GM23338 (cell line): ENCODE data around the gene FBXO39. TPM values are rescaled to one million over a fixed set of nuclear protein-coding genes. Genes with fewer than 3 reads are reported as not detected.

Experiments used
- CREB1 ChIP-seq: fragments of 250-450 bp; sonication (Bioruptor Pico); IDR thresholded peaks from 2 replicates; pipeline ENCODE4 v1.5.0; 2020; ENCODE audit warnings: low read depth, mild to moderate bottlenecking, moderate library complexity
- CTCF ChIP-seq, 2 experiments: fragments of 200-600 bp in 1 of 2; sonication (generic) in 1 of 2; conservative IDR thresholded peaks; 2 replicates each; pipeline versions ENCODE4 v1.5.1 to v1.6.1; 2016 to 2017; ENCODE audit warnings: antibody characterized with exemption in 2 of 2, low read depth in 2 of 2, mild to moderate bottlenecking in 2 of 2, moderate library complexity in 1 of 2
- EZH2 ChIP-seq: fragments of 200-600 bp; sonication (generic); IDR thresholded peaks from one replicate; pipeline ENCODE4 v1.8.0; 2017; ENCODE audit warnings: antibody characterized with exemption, mild to moderate bottlenecking, low read depth; ENCODE audit not compliant: unreplicated experiment
- EZH2phosphoT487 ChIP-seq: fragments of 200-600 bp; sonication (generic); IDR thresholded peaks from one replicate; pipeline ENCODE4 v1.8.1; 2018; ENCODE audit warnings: antibody characterized with exemption; ENCODE audit not compliant: unreplicated experiment
- JUNB ChIP-seq: IDR thresholded peaks from one replicate; pipeline ENCODE4 v1.6.1; 2016; ENCODE audit warnings: antibody characterized with exemption; ENCODE audit not compliant: unreplicated experiment
- ZNF331 ChIP-seq: fragments of 250-450 bp; sonication (Bioruptor Pico); IDR thresholded peaks from 2 replicates; pipeline ENCODE4 v1.5.0; 2020; ENCODE audit warnings: low read depth, mild to moderate bottlenecking, moderate library complexity
- polyA plus RNA-seq: library from polyadenylated mRNA; unstranded; fragments of >200 nt; fragmentation: Nextera tagmentation; extraction: Ambion mirVana; gene quantifications from 2 replicates; pipeline ENCODE4 v1.2.1, GENCODE V29; 2016
- total RNA-seq: library from RNA; depleted of rRNA; stranded (reverse); fragments of >200 nt; shearing (Covaris generic); gene quantifications from 2 replicates; pipeline ENCODE4 v1.2.3, GENCODE V29; 2014
- TF ChIP-seq, protein P1 (sequence below): fragments of 250-450 bp; sonication (Bioruptor Pico); IDR thresholded peaks from 2 replicates; pipeline ENCODE4 v1.5.0; 2020; ENCODE audit warnings: mild to moderate bottlenecking, moderate library complexity
- TF ChIP-seq, protein P2 (sequence below): IDR thresholded peaks from 2 replicates; pipeline ENCODE4 v1.6.1; 2016; ENCODE audit warnings: antibody characterized with exemption

The FBXO39 gene
- total and polyA plus RNA-seq, 2 experiments from 2014 or later: not detected

DNA sequence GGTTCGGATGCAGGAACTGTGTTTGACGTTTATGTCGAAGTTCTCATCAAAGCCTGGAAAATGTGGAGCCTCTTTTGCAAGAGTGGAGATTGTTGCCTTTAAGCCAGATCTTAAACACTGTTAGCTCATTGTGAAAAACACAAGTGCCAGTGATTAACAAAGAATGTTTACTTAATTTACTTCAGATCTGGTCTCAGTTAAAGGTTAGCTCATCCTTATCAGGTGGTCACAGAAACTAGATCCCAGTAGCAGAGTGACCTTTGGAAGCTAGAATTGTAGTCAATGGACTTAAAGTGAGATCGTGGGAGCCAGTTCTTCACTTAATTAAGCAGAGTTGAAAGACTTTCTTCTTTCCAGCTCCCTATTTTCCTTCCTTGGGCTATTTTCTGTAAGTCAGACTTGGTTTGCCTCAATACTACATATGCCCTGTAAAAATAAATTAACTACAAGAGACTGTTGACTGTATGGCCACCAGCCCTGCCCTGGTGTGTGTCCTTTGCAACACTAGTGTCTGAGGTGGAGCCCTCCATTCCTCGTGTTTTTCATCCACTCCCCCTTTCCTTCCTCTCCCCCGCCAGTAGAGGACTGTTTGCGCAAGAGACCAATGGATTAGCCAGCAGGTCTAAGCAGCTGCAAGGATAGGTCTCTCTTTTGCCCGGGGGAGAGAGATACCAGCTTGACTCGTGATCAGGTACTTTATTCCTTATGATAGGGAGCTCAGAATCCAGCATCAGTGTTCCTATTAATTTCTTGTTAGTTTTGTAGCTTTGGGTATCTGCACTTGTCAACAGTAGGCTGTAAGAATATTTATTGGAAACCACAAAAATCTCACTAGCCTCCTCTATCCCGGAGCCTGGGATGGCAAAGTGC, 20.2 kb downstream of the FBXO39 start (continued):
- TF ChIP-seq, protein P1, sequence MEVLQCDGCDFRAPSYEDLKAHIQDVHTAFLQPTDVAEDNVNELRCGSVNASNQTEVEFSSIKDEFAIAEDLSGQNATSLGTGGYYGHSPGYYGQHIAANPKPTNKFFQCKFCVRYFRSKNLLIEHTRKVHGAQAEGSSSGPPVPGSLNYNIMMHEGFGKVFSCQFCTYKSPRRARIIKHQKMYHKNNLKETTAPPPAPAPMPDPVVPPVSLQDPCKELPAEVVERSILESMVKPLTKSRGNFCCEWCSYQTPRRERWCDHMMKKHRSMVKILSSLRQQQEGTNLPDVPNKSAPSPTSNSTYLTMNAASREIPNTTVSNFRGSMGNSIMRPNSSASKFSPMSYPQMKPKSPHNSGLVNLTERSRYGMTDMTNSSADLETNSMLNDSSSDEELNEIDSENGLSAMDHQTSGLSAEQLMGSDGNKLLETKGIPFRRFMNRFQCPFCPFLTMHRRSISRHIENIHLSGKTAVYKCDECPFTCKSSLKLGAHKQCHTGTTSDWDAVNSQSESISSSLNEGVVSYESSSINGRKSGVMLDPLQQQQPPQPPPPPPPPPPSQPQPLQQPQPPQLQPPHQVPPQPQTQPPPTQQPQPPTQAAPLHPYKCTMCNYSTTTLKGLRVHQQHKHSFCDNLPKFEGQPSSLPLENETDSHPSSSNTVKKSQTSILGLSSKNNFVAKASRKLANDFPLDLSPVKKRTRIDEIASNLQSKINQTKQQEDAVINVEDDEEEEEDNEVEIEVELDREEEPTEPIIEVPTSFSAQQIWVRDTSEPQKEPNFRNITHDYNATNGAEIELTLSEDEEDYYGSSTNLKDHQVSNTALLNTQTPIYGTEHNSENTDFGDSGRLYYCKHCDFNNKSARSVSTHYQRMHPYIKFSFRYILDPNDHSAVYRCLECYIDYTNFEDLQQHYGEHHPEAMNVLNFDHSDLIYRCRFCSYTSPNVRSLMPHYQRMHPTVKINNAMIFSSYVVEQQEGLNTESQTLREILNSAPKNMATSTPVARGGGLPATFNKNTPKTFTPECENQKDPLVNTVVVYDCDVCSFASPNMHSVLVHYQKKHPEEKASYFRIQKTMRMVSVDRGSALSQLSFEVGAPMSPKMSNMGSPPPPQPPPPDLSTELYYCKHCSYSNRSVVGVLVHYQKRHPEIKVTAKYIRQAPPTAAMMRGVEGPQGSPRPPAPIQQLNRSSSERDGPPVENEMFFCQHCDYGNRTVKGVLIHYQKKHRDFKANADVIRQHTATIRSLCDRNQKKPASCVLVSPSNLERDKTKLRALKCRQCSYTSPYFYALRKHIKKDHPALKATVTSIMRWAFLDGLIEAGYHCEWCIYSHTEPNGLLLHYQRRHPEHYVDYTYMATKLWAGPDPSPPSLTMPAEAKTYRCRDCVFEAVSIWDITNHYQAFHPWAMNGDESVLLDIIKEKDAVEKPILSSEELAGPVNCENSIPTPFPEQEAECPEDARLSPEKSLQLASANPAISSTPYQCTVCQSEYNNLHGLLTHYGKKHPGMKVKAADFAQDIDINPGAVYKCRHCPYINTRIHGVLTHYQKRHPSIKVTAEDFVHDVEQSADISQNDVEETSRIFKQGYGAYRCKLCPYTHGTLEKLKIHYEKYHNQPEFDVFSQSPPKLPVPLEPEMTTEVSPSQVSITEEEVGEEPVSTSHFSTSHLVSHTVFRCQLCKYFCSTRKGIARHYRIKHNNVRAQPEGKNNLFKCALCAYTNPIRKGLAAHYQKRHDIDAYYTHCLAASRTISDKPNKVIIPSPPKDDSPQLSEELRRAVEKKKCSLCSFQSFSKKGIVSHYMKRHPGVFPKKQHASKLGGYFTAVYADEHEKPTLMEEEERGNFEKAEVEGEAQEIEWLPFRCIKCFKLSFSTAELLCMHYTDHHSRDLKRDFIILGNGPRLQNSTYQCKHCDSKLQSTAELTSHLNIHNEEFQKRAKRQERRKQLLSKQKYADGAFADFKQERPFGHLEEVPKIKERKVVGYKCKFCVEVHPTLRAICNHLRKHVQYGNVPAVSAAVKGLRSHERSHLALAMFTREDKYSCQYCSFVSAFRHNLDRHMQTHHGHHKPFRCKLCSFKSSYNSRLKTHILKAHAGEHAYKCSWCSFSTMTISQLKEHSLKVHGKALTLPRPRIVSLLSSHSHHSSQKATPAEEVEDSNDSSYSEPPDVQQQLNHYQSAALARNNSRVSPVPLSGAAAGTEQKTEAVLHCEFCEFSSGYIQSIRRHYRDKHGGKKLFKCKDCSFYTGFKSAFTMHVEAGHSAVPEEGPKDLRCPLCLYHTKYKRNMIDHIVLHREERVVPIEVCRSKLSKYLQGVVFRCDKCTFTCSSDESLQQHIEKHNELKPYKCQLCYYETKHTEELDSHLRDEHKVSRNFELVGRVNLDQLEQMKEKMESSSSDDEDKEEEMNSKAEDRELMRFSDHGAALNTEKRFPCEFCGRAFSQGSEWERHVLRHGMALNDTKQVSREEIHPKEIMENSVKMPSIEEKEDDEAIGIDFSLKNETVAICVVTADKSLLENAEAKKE (CRISPR knock-in tag): no peak
- TF ChIP-seq EZH2 (no peak), ZNF331 (CRISPR knock-in tag) (no peak), EZH2phosphoT487 (no peak), JUNB (no peak), CREB1 (no peak), CTCF (conservative IDR thresholded peaks at IDR 0.05; ENCODE audit: low read depth in 2 of 2) (no peak)
- TF ChIP-seq, protein P2, sequence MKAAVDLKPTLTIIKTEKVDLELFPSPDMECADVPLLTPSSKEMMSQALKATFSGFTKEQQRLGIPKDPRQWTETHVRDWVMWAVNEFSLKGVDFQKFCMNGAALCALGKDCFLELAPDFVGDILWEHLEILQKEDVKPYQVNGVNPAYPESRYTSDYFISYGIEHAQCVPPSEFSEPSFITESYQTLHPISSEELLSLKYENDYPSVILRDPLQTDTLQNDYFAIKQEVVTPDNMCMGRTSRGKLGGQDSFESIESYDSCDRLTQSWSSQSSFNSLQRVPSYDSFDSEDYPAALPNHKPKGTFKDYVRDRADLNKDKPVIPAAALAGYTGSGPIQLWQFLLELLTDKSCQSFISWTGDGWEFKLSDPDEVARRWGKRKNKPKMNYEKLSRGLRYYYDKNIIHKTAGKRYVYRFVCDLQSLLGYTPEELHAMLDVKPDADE: no peak
